Esophagus (tissue), 2 donors: ENCODE measurements around the gene ATP6AP2. TPM values are rescaled to one million over a fixed set of nuclear protein-coding genes. Genes with fewer than 3 reads are reported as not detected.

Source experiments
- H3K27ac ChIP-seq, 2 donors: one replicate each; pipeline ENCODE4 v1.5.1; 2013; ENCODE audit warnings: low read depth in 2 of 2, mild to moderate bottlenecking in 2 of 2, inconsistent platforms in 1 of 2, low read length in 1 of 2, moderate library complexity in 1 of 2
- H3K27me3 ChIP-seq, 2 donors: one replicate each; pipeline ENCODE4 v1.6.1; 2013; ENCODE audit warnings: low read length in 2 of 2, control low read depth in 1 of 2, mild to moderate bottlenecking in 1 of 2; ENCODE audit not compliant: insufficient read depth in 2 of 2, control insufficient read depth in 1 of 2
- H3K36me3 ChIP-seq, 2 donors: one replicate each; pipeline ENCODE4 v1.6.1; 2013; ENCODE audit warnings: low read length in 1 of 2; ENCODE audit not compliant: control insufficient read depth in 2 of 2, insufficient read depth in 2 of 2
- H3K4me1 ChIP-seq, 2 donors: one replicate each; pipeline ENCODE4 v1.6.1; 2013; ENCODE audit warnings: low read length in 1 of 2; ENCODE audit not compliant: control insufficient read depth in 2 of 2, insufficient read depth in 2 of 2
- H3K4me3 ChIP-seq, 2 donors: one replicate each; pipeline ENCODE4 v1.5.1; 2013; ENCODE audit warnings: low read length in 2 of 2, mild to moderate bottlenecking in 2 of 2, low read depth in 1 of 2, moderate library complexity in 1 of 2
- H3K9me3 ChIP-seq, 2 donors: one replicate each; pipeline ENCODE4 v1.6.1; 2013; ENCODE audit warnings: mild to moderate bottlenecking in 2 of 2, low read depth in 1 of 2, low read length in 1 of 2, moderate library complexity in 1 of 2; ENCODE audit not compliant: control insufficient read depth in 2 of 2, insufficient read depth in 1 of 2
- WGBS, 2 donors: extraction: QIAGEN DNeasy Blood & Tissue Kit; methylation state at CpG; one replicate each; pipeline ENCODE4 v1.1.7; 2013; 5-methylcytosine and 5-hydroxymethylcytosine counted together
- polyA plus RNA-seq, 2 donors: library from polyadenylated mRNA; stranded (reverse); fragments of 200-250 nt; gene quantifications; one replicate each; pipeline ENCODE4 v1.2.3, GENCODE V29; 2013
- donor health status: healthy with polysubstance abuse.
- donor health status: Bipolar disorder and iron deficiency.

The ATP6AP2 gene
- polyA plus RNA-seq, 2 donors = 50.9 to 51.5 TPM

DNA sequence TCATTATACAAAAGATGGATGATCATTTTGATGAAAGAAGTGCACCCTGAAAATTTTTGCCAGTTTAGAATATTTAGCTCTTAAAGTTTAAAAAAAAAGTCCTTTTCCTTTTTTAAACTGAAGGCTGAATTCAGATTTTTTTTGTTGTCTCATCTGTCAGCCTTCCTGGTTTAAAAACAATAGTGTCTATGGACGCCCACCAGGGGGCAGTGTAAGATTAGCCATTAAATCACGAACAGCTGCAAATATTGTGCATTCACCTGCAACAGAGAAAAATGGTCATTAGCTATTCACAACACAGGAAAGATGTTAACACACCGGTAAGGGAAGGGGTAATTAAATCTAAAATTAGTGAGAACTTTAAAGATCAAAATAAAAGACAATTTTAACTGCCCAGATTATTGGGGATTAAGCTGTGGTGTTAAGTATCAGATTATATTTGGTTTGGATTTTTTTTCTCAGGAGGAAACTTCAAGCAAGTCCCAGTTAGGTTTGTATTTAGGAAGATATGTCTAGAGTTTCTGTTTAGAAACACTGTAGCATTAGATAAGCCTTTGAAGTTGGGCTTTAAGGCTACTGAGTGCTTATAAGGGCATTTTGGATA lies 71.0 kb downstream of the ATP6AP2 start:
- H3K4me3 ChIP-seq = no peak overlapping the region
- 0 to 1% methylated on average over 3 of the region's 3 CpGs for WGBS, 2 donors
- H3K27me3 ChIP-seq = no peaks in the 10 kb centered on the region
- no peak overlapping the region for H3K27ac ChIP-seq
- H3K4me1 ChIP-seq = no peaks in the 10 kb centered on the region
- no peaks in the 10 kb centered on the region for H3K36me3 ChIP-seq
- H3K9me3 ChIP-seq = no peaks in the 10 kb centered on the region

DNA sequence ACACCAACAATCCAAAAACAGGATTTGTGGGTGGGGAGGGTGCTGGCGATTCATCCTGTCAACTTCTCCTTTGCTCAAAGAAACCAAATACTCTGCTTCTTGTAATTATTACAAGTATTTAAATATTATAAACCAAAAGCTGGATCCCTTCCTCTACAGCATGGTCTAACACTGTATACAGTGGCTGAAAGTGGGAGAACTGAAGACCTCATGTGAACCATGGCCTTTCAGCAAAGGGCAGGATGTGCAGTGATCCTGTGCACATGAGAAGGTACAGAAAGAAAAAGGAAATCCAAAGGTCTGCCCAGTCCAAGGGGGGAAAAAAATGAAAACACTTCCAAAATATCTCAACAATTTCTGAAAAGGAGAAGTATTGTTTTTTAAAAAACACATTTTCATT lies 71.9 kb downstream of the ATP6AP2 start:
- no peak overlapping the region for H3K27ac ChIP-seq
- 79 to 100% methylated on average over 1 of the region's 1 CpG for WGBS, 2 donors

DNA sequence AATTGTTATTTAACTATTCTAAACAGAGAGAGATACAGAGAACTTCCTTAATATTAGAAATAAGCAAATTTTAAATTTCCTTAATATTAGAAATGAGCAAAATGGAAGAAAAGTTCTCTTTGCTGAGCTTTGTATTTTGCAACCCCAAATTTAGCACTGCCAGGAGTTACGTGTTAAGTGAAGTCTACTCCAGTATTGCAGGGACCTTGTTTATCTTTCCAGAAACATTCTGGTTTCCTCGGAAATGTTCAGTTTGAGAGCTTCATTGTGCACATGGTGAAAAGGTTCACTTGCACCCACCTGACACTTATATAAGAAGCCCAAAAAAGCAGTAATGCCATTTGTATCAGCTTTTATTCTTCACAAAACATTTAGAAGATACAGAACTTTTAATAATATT lies 72.8 kb downstream of the ATP6AP2 start:
- Histone ChIP-seq H3K4me1 (no peaks in the 10 kb centered on the region), H3K27ac (no peak overlapping the region), H3K9me3 (no peaks in the 10 kb centered on the region), H3K27me3 (no peaks in the 10 kb centered on the region), H3K36me3 (no peaks in the 10 kb centered on the region), H3K4me3 (no peak overlapping the region)
- 64 to 76% methylated on average over 2 of the region's 2 CpGs for WGBS, 2 donors

More for the DNA sequence above, 71.9 kb downstream of the ATP6AP2 start:
- Histone ChIP-seq H3K4me1 (no peaks in the 10 kb centered on the region), H3K27me3 (no peaks in the 10 kb centered on the region), H3K4me3 (no peak overlapping the region), H3K9me3 (no peaks in the 10 kb centered on the region), H3K36me3 (no peaks in the 10 kb centered on the region)

Other genes starting within 250 kb of the ATP6AP2 start
- not detected for gene MPC1L, start 42.5 kb downstream of the ATP6AP2 start, polyA plus RNA-seq
- 1 to 10 TPM; 4.0 to 4.6 TPM for gene CXorf38, start 66.6 kb downstream of the ATP6AP2 start, polyA plus RNA-seq
- 1 to 10 TPM; 7.4 to 9.8 TPM for gene MED14, start 154.6 kb downstream of the ATP6AP2 start, polyA plus RNA-seq